ENCODE data around the gene ASIC4. TPM values are rescaled to one million over a fixed set of nuclear protein-coding genes. Genes with fewer than 3 reads are reported as not detected.

ASIC4 gene
- total and polyA plus RNA-seq, 12 donors, result 0.15 to 16.3 (median 1.1) TPM; not detected in 4

- TF ChIP-seq POLR2A (IDR thresholded peaks at IDR 0.05), result no peak
Observed at GRCh38 chr2:219515874-219516629, 1.8 kb downstream of the ASIC4 start.

DNA sequence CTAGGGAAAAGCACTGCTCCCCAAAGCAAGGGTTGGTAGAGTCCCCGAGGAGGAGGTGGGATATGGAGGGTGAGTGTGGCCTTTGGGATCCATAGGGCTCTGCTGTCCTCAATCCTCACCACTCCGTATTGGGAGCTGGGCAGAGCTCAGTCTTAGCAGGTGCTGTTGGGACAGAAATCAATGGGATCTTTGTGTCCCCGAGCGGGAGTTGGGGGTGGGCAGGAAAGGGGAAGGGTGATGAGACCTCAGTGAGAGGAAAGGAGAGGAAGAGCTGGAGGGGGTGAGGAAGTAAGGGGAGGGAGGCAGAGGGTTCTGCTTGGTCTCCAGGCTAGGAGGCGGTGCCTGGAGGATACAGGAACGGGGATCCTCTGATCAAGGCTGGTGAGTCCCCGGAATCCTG is 2.6 kb downstream of the ASIC4 start:
- no peak overlapping the region for H3K27ac ChIP-seq
- 55 to 74% (median 63%) methylated on average over 7 of the region's 7 CpGs for WGBS, 4 donors
- DNase-seq, result no peak
- peaks cover 0 to 12% of the 10 kb centered on the region in 2 donors for H3K4me1 ChIP-seq (replicated peaks in 1 of 2)
- H3K27me3 ChIP-seq, result peaks cover 45% of the 10 kb centered on the region
- H3K36me3 ChIP-seq (replicated peaks in 1 of 2), result no peaks in the 10 kb centered on the region
- intact Hi-C loops (cut with DNase I), result no loop called here
- TF ChIP-seq, protein P1, sequence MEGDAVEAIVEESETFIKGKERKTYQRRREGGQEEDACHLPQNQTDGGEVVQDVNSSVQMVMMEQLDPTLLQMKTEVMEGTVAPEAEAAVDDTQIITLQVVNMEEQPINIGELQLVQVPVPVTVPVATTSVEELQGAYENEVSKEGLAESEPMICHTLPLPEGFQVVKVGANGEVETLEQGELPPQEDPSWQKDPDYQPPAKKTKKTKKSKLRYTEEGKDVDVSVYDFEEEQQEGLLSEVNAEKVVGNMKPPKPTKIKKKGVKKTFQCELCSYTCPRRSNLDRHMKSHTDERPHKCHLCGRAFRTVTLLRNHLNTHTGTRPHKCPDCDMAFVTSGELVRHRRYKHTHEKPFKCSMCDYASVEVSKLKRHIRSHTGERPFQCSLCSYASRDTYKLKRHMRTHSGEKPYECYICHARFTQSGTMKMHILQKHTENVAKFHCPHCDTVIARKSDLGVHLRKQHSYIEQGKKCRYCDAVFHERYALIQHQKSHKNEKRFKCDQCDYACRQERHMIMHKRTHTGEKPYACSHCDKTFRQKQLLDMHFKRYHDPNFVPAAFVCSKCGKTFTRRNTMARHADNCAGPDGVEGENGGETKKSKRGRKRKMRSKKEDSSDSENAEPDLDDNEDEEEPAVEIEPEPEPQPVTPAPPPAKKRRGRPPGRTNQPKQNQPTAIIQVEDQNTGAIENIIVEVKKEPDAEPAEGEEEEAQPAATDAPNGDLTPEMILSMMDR (IDR thresholded peaks at IDR 0.05), result no peak
- no peak for TF ChIP-seq POLR2A (IDR thresholded peaks at IDR 0.05)
- H3K9me3 ChIP-seq (replicated peaks in 1 of 3), result no peaks in the 10 kb centered on the region
- H3K4me3 ChIP-seq, result no peak overlapping the region

More at GRCh38 chr2:219515874-219516629, 1.8 kb downstream of the ASIC4 start:
- DNase-seq, result no peak
- 63 to 73% (median 67%) methylated on average over 15 to 17 of the region's 17 CpGs for WGBS, 4 donors
- intact Hi-C loops (cut with DNase I), result no loop called here
- no peaks in the 10 kb centered on the region for H3K36me3 ChIP-seq (replicated peaks in 1 of 2)
- peaks cover 41% of the 10 kb centered on the region for H3K27me3 ChIP-seq
- no peak overlapping the region for H3K27ac ChIP-seq
- H3K4me3 ChIP-seq, result no peak overlapping the region
- peaks cover 0 to 5% of the 10 kb centered on the region in 2 donors for H3K4me1 ChIP-seq (replicated peaks in 1 of 2)
- H3K9me3 ChIP-seq (replicated peaks in 1 of 3), result no peaks in the 10 kb centered on the region

DNA sequence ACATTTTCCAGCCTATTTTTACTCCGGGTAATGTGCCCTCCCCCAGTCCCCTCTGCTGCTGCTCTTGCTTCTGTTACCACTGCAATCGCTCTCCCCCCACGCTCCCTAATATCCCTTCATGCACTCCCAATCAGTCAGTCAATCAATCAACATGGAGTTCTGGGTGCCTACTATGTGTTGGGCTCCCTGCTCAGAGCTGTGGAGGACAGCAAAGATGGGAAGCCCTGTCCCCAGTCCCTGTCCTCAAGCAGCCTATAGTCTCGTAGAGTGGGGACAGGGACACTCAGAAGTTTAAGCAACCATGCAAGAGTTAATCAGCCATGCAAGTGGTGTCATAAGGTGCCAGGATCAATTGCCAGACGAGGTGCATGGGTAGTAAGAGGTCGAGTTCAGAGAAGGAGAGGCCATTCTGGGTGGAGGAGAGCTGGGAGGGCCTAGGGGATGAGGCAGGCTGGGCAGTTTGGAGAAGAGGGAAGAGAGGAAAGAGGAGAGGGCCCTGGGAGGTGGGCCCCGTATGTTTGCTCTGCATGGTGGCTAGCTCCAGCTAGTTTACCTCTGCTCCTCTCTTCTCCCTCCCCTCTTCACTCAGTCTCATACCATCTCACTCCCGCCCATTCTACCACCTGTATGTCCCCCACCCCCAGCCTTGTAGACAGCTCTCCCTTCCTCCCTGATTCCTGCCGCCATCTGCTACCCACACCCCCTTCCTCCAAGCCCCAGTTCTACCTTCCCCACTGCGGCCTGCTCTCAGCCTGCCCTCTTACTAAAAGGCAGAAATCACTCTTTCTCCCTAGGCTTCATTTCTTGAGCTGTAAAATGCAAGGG is 3.9 kb downstream of the ASIC4 start:
- Histone ChIP-seq H3K4me1 (replicated peaks in 1 of 2) (peaks cover 0 to 23% of the 10 kb centered on the region in 2 donors), H3K27ac (no peak overlapping the region), H3K4me3 (no peak overlapping the region), H3K36me3 (replicated peaks in 1 of 2) (no peaks in the 10 kb centered on the region), H3K27me3 (peaks cover 42% of the 10 kb centered on the region), H3K9me3 (replicated peaks in 1 of 3) (no peaks in the 10 kb centered on the region)
- intact Hi-C loops (cut with DNase I), result no loop called here
- no peak for TF ChIP-seq POLR2A (IDR thresholded peaks at IDR 0.05)
- TF ChIP-seq, protein P1 (IDR thresholded peaks at IDR 0.05), result no peak
- 59 to 69% (median 65%) methylated on average over 10 of the region's 10 CpGs for WGBS, 4 donors
- no peak for DNase-seq

DNA sequence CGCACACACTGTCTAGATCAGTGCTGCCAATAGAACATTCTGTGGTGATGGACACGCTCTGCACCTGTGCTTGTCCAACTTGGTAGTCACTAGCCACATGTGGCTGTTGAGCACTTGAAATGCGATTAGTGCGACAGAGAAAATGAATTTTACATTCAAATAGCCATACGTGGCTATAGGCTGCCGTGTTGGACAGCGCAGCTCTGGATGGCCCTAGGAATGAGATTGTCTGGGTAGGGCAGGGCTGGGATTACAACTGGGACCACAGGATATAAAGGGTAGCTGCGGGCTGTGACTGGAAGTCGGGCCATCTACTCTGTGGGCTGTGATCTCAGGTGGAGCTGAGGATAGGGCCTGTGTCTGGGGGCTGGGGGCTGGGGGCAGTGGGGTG is 5.2 kb downstream of the ASIC4 start:
- no peak for DNase-seq
- TF ChIP-seq, protein P1 (IDR thresholded peaks at IDR 0.05), result no peak
- TF ChIP-seq POLR2A (IDR thresholded peaks at IDR 0.05), result no peak
- 80 to 94% (median 90%) methylated on average over 8 to 9 of the region's 9 CpGs for WGBS, 4 donors
- no peak overlapping the region for H3K27ac ChIP-seq
- no peaks in the 10 kb centered on the region for H3K9me3 ChIP-seq (replicated peaks in 1 of 3)
- H3K4me3 ChIP-seq, result no peak overlapping the region
- H3K4me1 ChIP-seq (replicated peaks in 1 of 2), result peaks cover 0 to 26% of the 10 kb centered on the region in 2 donors
- intact Hi-C loops (cut with DNase I), result no loop called here
- peaks cover 47% of the 10 kb centered on the region for H3K27me3 ChIP-seq
- H3K36me3 ChIP-seq (replicated peaks in 1 of 2), result no peaks in the 10 kb centered on the region

Data from adrenal gland (tissue), 12 donors.